HG03439 (cell line): Measurements from ENCODE around the gene ASB13.
"Not testable (repeated sequence)": the region's sequence is repeated elsewhere in the genome, so short reads cannot be mapped to it uniquely, and the experiment has no call there.

Source experiments
- ATAC-seq: cut with Tn5 transposase; IDR thresholded peaks from one replicate; pipeline ENCODE4 v1.9.1; 2021; ENCODE audit warnings: mild to moderate bottlenecking, moderate library complexity; ENCODE audit not compliant: unreplicated experiment

Gene ASB13

DNA sequence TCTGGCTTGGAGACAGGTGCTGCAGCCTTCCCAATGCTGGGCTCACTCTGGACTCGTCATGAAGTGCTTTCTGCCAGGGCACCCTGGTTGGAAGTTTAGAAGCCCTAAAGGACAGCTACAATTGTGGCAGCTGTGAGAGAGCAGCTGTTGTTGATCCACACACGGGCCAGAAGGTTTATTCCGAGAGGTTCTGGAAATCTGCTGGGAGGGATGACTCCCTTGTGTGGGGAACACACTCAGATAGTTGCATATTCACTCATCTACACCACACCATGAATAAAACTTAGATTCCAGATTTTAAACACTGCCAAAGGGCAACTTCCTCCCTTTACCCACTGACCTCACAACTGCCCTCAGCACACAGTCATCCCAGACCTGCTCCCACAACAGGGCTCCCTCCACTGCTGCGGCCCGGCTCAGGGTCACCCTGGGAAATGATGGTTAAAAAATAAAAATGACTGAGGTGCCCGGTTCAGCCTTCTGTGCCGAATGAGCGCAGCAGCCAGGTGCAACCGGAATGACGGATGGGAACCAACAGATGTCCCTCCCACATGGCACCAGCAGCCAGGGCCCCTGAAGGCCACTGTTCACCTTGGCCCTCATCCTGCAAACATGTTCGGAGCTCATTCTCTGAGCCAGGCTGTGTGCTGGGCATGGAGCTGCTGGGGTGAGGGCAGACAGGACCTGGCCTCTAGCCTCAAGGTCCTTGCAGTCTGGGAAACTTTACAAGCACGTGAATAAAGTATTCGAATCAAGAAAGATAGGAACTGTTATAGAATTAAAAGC, 40.2 kb downstream of the ASB13 start:
- ATAC-seq: no peak

DNA sequence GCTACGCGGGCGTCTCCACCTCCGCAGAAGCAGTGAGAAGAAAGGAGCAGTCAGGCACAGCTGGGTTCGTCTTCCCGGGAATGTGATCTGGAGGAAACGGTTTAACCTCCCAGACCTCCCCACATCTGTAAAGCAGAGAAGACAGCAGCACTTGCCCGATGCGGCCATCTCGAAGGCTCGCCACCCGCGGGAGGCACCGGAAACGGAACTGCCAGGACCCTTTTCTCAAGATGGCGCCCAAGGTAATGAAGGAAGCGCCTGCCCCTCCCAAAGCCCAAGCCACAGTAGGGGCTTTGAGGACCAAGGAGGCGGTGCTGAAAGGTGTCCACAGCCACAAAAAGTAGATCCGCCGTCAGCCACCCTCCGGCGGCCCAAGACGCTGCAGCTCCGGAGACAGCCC, 41.7 kb downstream of the ASB13 start:
- no peak for ATAC-seq

DNA sequence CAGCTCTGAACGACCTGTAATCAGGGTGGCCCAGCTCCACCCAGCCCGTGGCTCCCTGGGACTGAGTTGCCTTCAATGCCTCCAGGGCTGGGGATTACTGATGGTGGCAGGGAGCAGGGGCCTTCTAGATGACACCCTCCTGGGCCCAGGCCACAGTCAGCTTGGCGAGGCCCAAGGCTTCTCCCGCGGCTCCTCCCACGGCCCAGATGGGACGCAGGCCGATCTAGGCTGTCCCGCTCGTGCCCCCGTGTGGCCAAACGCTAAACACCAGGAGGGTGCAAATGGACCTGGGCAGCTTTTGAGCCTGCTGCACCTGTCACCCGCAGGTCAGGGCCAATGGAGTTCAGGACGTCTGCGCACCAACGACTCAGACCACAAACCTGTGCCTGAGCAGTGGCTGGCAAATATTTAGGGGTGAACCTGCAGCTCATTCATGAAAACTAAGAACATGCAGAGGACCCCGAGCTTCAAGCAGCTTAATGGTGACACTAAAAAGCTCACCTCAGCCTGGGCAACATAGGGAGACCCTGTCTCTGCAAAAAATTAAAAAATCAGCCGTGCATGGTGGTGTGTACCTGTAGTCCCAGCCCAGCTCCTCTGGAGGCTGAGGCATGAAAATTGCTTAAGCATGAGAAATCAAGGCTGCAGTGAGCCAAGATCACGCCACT, 43.2 kb downstream of the ASB13 start:
- ATAC-seq: peak; percentile 91

DNA sequence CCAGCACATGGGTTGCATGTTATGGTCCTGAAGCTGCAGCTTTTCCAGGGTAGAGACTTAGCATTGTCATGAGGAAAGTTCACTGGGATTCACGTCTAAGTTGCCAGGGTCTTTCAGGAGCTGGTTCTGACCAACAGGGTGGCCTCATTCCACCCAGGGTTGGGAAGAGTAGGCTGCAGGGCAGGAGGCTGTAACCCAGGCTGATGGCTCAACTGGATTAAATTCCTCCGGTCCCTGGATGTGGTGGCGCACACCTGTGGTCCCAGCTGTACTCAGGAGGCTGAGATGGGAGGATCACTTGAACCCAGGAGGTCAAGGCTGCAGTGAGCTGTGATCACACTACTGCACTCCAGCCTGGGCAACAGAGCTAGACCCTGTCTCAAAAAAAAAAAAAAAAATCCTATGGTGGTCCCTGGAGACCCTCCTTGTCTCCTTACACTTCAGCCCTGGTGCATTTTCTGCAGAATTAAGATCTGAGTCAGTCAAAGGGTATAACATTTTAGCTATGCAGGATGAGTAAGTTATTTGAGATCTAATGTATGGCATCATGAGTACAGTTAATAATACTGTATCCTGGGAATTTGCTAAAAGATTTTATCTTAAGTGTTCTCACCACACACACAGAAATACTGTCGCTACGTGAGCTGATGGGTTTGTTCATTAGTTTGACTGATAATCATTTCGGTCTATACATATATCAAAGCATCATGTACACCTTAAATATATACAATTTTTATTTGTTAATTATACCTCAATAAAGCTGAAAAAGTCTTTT, 44.0 kb downstream of the ASB13 start:
- no peak for ATAC-seq

DNA sequence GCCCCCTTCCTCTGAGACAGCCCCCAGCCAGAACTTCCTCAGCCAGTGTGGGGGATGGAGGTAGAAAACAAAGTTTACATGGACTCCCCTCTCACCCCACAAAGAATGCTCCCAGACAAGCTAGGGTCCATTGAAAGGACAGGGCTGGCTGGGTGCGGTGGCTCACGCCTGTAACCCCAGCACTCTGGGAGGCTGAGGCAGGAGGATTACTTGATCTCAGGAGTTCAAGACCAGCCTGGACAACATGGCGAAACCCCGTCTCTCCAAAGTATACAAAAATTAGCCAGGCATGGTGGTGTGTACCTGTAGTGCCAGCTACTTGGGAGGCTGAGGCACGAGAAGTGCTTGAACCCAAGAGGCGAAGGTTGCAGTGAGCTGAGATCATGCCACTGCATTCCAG, 45.0 kb downstream of the ASB13 start:
- ATAC-seq: not testable (repeated sequence)

DNA sequence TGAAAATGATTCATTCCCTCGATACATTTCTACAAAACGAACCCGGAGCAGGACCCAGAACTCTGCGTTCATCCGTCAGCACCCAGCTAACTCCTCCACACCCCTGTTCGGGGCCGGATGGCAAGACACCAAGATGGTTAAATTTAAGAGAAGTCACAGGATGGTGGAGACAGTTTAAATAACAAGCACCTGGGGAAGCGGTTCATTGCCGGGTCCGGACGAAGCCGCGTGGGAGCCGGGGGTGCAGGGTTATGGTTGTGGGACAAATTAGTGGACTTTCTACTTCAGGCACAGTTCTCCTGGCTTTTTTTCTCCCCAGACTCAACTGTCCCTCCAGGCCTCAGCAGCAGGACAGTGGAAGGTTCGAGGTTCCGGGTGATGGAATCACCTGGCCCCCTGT, 45.4 kb downstream of the ASB13 start:
- ATAC-seq: no peak

DNA sequence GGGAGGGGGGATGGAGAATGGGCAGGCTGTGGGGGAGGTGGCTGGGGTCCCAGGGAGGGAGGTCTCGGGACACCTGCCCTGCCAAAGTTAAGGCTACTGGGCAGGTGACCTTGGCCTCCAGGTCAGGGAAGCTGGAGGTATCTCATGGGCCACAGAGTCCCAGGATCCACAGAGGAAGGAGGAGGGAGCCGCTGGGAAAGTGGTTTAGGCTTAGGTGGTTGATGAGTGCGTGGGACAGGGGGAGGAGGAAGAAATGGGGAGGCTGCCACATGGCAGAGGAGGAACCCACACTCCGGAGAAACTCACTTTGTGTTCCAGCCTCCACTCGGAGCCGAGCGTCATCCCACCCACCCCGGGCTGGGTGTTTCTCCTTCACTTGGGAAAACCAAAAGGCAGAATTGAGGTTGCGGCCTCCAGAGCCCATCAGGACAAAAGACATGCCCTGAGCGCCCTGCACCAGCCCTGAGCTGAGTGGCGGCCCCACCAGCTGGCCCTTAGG, 46.1 kb downstream of the ASB13 start:
- no peak for ATAC-seq

DNA sequence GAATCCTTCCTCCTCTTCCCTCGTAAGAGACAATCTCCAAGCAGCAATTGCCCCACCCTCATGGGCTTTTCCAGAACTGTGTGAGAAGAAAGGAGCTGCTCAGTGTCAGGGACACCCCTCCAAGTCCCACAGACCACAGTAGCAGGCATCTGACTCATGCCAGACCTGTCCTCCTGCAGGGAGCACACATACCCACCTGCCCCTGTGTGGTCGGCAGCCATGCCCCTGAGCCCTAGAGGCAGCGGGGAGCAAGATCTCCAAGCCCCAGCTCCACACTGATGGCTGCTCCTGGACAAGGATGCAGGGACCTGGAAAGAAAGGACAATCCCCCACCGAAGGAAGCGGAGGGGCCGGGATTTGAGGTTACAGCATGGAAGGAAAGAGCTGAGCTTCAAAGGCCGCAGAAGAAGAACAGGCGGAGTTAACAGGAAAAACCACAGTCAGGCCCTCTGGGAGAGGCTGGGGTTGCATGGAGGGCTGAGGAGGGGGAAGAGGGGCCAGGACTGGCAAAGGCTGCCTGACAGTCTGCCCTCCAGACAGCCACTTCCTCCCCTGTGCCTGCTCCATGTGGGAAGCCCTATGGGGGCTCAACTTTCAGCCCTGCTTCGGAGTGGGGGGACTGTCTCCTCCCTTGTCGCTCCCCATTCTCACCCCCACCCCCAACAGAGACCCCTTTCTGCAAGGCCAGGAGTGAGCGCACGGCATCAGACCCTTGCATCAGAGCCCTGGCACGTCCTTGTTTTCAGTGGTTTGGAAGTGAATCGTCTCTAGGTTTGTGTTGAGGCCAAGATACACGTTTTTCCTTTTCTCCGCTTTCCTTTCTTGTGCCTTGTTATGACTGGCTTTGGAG, 46.8 kb downstream of the ASB13 start:
- ATAC-seq: no peak

DNA sequence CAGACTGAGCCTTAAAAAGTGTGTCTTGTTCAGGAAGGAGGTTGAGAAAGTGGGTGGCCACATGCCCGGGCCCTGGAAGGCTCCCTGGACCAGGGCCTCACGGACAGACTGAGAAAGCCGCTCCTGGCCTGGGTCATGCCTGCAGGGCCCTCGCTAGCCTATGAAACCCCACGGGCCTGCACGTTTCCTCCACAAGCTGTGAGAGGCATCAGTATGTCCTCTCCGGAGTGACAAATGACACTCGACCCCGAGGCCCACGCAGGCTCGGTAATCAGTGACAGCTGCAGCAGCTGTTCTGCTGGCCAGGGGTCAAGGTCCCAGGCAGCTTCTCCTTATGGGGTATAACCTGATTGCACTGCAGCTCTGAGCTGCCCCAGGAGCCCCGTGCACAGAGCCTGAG, 47.6 kb downstream of the ASB13 start:
- ATAC-seq: no peak

DNA sequence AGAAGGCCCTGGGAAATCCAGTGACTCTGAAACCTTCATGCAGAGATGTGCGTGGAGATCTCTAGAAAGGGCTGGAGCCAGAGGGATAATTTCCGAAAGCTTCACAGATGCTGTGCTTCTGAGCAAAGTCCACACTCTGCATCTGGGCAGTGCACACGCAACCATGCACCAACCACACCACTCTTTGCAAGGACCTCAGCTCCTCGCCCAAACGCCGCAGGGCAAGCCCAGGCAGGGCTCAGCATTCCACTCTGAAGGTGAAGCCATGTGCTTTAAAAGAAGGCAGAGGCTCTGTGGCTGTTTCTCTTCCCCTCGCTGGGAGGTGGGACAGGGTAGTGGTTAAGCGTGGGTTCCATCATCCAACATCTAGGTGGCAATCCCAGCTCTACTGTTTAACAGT, 48.4 kb downstream of the ASB13 start:
- ATAC-seq: no peak

DNA sequence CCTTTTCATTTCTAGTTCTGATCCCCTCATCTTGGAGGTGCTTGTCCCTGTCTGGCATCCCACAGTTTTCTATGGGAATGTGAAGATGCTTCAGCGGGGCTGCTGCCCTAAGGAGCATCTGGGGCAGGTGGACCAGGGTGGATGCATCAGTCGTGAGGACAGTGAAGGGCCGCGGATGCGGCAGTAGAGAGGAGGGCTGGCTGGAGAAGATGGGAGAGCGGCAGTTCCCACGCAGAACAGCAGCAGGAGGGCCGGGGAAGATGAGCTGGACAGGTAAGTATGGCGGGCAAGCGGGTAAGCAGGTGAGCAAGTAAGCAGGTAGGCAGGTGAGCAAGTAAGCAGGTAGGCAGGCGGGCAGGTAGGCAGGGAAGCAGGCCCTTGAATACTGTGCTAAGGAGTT, 48.9 kb downstream of the ASB13 start:
- ATAC-seq: no peak

DNA sequence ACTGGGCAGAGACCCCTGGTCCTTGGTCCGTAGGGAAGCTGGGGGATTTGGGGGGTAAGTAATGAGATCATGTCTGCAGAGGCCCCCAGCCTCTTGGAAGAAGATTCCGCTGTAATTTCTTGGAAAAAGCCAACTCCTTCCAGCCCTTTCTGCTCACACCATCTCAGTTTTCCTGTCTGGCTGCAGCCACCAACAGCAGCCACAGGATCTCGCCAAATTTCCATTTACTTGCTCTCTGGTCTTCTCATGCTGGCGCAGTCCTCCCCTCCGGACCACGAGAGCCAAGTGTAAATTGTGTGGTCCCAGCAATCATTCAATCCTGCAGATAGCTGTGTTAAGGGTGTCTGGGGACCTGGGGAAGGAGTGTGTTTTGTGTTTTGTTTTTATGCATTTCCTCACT, 49.6 kb downstream of the ASB13 start:
- no peak for ATAC-seq

DNA sequence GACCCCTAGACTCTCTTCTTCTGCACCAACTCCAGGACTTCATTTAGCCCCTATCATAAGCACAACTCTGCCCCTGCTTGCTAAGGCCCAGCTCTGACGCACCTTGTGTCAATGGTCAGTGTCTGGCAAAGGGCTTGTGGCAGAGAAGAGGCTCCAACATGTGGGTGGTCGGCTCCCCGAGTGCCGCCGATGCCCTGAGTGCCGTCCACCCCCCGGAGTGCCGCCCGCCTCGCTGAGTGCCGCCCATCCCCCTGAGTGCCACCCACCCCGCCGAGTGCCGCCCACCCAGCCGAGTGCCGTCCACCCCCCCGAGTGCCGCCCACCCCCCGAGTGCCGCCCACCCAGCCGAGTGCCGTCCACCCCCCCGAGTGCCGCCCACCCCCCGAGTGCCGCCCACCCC, 50.3 kb downstream of the ASB13 start:
- no peak for ATAC-seq

DNA sequence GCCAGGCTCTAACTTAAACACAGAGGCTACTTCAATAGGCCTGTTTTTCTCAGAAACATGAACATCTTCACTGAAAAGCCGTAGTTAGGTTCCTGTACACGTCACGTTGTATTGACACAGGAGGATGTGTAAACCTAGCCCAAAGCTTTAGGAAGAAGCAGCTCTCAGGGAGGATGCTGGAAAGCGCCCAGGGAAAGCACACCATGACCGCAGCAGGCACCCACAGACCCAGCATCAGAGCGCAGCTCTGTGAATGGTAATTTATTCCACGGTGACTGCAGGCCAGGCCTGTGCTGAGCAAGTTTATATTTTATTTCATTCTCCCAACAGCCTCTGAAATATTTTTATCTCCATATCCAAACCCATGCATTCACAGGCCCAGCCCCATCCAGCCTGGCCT, 51.1 kb downstream of the ASB13 start:
- ATAC-seq: no peak

DNA sequence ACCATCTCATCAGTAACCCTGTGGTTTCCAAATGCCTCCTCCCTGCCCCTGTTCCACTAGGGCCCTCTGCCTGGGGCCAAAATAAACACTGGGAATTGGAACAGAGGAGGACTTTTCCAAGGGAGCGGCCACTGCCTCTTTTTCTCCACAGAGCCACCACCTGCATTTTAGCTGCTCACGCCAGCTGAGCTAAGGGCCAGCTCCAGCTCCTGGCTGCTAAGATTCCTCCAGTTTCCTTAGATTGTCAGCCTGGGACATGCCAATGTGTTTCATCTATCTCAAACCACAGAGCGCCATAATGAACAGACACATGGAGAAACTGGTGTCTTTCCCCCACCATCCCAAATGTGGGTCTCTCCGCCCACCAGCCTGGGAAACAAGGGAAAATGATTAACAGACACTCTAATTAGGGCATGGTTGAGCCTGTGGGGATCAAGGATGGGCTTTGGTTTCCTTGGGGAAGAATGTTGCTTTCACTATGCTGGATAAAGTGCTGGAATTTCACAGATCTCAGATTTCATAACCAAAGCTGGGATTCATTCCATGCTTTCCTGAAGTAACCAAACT, 52.2 kb downstream of the ASB13 start:
- ATAC-seq: no peak

DNA sequence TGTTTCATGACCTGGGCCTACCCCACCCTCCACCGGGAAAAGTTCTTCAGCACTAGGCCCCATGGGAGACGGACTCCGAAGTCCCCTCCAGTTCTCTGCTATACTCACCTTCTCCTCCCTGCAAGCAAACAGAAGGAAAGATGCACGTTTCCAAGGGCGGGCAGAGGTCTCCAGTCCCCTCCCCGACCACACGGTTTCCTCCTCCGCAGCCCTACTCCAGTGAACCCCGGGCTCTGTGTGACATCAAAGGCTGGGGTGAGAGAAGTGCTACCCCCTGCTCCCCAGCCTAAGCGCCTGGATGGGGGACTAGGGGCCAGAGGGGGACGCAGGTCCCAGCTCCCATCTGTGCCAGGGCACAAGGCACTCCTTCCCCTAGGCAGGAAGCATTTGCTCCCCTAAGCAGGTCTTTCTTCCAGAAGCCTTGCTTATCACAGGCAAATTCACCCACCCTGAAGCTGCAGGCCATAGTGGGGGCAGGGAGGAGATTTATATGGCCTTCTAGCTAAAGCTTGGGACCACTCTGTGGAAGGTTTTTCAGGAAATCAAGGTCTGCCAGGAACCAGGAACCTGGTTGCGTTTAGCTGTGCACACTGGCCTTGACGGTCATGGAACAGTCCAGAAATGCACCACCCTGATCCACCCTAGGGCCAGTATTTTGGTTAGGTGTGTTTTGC, 52.8 kb downstream of the ASB13 start:
- no peak for ATAC-seq

DNA sequence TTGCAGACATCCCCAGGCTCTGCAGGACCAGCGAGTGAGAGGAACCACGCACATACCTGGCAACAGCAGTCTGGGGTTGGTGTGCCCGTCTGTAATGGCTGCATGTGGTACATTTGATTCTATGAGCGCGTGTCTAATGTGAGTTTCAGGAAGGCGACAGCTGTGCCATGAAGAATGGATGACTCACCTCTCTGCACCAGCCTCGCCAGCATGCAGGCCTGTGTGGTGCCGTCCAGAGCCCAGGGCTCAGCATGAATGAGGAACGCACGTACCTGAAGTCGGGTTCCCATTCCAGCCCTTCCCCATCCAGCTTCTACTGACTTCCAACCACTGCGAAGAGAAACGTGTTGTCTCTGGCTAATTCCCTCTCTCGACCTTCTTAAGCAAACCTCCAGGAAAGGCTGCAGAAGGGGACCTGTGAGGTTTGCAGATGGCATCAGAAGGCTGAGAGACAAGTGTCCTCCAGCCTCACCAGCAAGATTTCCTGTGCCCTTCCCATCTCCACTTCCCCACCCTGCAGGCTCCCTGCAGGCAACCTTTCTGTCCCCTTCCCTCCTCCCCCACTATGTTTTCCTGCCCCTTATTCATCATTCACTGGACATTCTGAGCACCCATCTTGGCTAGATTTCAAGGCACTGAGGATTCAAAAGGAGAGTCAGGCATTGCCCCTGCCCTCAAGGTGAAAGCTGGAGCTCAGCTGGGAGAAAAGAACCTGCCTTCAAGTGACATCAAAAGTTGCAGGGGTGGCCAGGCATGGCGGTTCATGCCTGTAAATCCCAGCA, 54.3 kb downstream of the ASB13 start:
- ATAC-seq: no peak

DNA sequence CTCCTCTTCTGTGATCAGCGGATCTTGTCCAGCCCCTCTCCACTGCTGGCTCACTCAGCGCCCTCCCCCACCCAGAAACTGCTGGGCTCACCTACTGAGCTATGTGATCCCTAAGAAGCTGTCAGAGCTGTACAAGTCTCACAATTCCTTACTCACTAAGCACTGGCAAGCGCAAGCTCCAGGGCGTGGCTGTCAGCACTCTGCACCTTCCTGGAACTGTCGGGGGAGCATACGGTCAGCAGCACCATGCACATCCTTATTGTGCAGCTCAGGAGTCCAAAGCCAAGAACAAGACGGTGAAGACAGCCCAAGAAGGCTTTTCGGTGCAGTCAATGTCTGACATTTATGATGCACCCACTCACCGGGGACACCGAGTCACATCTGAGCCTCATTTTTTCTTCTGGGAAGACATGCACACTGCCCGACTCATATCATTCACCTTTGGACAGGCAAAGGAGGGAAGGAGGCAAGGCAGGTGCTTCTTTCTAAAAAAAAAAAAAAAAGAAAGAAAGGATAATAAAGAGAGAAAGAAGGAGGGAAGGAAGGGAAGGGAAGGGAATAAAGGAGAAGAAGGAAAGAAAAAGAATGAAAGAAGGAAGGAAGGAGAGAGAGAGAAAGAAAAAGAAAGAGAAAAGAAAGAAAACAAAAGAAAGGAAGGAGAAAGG, 56.3 kb downstream of the ASB13 start:
- no peak for ATAC-seq
